ENCODE results near the gene ADAMTSL3. TPM values are rescaled to one million over a fixed set of nuclear protein-coding genes. Genes with fewer than 3 reads are reported as not detected.
"Not testable (repeated sequence)": the region's sequence is repeated elsewhere in the genome, so short reads cannot be mapped to it uniquely, and the experiment has no call there.

ADAMTSL3 gene
- total RNA-seq, 1 donor from 2014 or later: 0.17 TPM

DNA sequence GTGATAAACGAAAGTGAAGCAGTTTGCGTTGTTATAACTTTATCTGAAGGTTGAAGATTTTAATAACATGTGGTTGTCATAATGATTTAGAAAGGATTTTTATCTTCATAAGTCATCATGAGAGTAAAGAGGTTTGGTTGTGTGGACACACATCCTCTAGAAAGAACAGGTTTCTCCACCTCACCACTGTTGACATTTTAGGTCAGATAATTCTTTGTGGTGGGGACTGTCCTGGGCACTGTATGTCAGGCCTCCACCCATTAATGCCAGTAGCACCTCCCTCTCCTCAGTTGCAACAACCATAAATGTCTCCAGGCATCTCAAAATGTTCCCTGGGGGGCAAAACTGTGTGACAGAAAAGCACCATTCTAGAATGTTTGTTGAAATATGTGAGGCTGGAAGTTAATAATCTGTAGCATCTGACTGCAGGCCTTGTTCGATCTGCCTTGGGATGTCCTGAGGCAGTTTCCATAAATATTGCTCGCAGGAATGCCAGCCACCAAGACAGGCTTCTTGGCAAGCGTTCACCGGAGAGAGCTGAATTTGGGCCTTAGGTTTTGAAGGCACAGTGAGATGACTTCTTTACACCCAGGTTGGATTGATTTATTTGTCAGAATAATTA lies 100.1 kb downstream of the ADAMTSL3 start:
- no peak overlapping the region for H3K4me3 Mint-ChIP-seq (ENCODE audit: unreplicated experiment)
- TF ChIP-seq, protein P1, sequence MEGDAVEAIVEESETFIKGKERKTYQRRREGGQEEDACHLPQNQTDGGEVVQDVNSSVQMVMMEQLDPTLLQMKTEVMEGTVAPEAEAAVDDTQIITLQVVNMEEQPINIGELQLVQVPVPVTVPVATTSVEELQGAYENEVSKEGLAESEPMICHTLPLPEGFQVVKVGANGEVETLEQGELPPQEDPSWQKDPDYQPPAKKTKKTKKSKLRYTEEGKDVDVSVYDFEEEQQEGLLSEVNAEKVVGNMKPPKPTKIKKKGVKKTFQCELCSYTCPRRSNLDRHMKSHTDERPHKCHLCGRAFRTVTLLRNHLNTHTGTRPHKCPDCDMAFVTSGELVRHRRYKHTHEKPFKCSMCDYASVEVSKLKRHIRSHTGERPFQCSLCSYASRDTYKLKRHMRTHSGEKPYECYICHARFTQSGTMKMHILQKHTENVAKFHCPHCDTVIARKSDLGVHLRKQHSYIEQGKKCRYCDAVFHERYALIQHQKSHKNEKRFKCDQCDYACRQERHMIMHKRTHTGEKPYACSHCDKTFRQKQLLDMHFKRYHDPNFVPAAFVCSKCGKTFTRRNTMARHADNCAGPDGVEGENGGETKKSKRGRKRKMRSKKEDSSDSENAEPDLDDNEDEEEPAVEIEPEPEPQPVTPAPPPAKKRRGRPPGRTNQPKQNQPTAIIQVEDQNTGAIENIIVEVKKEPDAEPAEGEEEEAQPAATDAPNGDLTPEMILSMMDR (IDR thresholded peaks at IDR 0.05): no peak
- H3K9me3 Mint-ChIP-seq (ENCODE audit: low read depth): peaks cover 3% of the 10 kb centered on the region
- no peaks in the 10 kb centered on the region for H3K4me1 Mint-ChIP-seq (ENCODE audit: low read depth)
- peaks cover 4% of the 10 kb centered on the region for H3K27me3 Mint-ChIP-seq (ENCODE audit: low read depth)
- no peaks in the 10 kb centered on the region for H3K36me3 Mint-ChIP-seq (ENCODE audit: low read depth)
- no peak overlapping the region for H3K27ac Mint-ChIP-seq (ENCODE audit: unreplicated experiment)
- DNase-seq (ENCODE audit: low spot score): no peak

DNA sequence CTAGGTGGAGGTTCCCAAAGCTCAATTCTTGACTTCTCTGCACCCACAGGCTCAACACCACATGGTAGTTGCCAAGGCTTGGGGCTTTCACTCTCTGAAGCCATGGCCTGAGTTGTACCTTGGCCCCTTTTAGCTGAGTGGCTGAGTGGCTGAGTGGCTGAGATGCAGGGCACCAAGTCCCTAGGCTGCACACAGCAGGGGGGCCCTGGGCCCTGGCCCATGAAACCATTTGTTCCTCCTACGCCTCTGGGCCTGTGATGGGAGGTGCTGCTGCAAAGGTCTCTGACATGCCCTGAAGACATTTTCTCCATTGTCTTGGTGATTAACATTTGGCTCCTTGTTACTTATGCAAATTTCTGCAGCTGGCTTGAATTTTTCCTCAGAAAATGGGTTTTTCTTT lies 103.4 kb downstream of the ADAMTSL3 start:
- not testable (repeated sequence) for DNase-seq (ENCODE audit: low spot score); H3K27me3 Mint-ChIP-seq (ENCODE audit: low read depth); H3K9me3 Mint-ChIP-seq (ENCODE audit: low read depth)

DNA sequence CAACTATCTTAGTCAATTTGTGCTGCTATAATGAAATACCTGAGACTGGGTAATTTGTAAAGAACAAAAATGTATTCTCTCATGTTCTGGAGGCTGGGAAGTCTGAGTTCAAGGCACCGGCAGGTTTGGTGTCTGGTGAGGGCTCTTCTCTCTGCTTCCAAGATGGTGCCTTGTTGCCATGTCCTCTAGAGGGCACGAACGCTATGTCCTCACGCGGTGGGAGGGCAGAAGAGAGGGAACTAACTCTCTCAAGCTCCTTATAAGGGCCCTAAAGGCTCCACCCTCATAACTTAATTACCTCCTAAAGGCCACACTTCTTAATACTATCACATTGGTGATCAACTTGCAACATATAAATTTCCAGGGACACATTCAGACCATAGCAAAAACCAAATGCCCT lies 108.4 kb downstream of the ADAMTSL3 start:
- no peak for DNase-seq (ENCODE audit: low spot score)
- Mint-ChIP-seq H3K27me3 (ENCODE audit: low read depth) (no peaks in the 10 kb centered on the region), H3K4me1 (ENCODE audit: low read depth) (no peaks in the 10 kb centered on the region), H3K36me3 (ENCODE audit: low read depth) (no peaks in the 10 kb centered on the region), H3K9me3 (ENCODE audit: low read depth) (no peaks in the 10 kb centered on the region), H3K27ac (ENCODE audit: unreplicated experiment) (no peak overlapping the region), H3K4me3 (ENCODE audit: unreplicated experiment) (no peak overlapping the region)
- TF ChIP-seq, protein P1 (IDR thresholded peaks at IDR 0.05): no peak

More for the DNA sequence above, 103.4 kb downstream of the ADAMTSL3 start:
- not testable (repeated sequence) for H3K4me3 Mint-ChIP-seq (ENCODE audit: unreplicated experiment); H3K27ac Mint-ChIP-seq (ENCODE audit: unreplicated experiment); H3K36me3 Mint-ChIP-seq (ENCODE audit: low read depth); H3K4me1 Mint-ChIP-seq (ENCODE audit: low read depth)

DNA sequence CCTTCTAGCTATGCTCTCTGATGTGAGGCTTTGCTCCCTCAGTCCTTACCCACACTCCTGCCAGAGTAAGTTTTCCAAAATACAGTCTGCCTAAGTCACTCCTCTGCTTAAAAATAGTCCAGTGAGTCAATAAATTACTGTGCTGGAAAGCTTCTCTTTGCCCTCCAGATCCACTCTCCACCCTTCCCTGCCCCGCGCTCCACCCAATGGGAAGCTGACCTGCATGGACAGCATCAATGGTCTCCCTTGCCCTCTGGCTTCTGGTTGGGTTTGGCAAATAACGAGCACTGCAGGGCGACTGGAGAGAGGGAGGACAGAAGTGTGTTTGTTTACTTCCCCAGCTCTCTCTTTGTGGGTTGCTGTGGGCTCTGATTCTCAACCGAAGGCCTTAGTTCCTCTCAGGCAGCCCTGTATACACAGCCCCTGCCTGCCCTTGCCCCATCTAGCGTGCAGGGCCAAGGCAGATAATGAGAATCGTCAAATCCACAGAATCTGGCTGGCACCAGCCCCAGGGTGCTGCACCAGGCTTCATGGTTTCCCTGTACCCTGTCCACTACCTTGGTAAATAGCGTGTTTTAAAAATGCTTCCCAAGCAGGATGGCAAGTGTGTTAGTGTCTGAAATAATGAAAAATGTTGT lies 110.4 kb downstream of the ADAMTSL3 start:
- no peak for DNase-seq (ENCODE audit: low spot score)

DNA sequence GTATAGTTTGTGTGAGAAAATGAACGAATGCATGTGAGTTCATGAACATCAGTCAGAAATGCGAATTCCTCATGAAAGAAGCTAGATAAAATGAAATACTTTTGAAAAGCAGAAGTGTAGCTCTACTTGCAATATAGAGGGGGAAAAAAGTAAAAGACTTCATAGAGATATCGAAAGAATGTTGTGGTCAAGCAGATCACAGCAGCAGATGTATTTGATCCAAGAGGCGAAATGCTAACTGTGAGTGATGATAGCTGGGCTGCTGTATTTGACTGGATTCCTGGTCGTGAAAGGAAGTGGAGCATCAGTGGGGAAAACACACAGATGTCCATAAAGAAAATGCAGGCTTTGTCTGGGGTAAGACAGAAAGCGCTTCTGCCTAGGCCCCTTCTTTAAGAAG lies 112.4 kb downstream of the ADAMTSL3 start:
- TF ChIP-seq, protein P1 (IDR thresholded peaks at IDR 0.05): no peak
- DNase-seq (ENCODE audit: low spot score): no peak
- no peaks in the 10 kb centered on the region for H3K9me3 Mint-ChIP-seq (ENCODE audit: low read depth)
- H3K4me1 Mint-ChIP-seq (ENCODE audit: low read depth): peaks cover 3% of the 10 kb centered on the region
- no peak overlapping the region for H3K4me3 Mint-ChIP-seq (ENCODE audit: unreplicated experiment)
- no peaks in the 10 kb centered on the region for H3K36me3 Mint-ChIP-seq (ENCODE audit: low read depth)
- H3K27me3 Mint-ChIP-seq (ENCODE audit: low read depth): no peaks in the 10 kb centered on the region
- H3K27ac Mint-ChIP-seq (ENCODE audit: unreplicated experiment): no peak overlapping the region

More for the DNA sequence above, 110.4 kb downstream of the ADAMTSL3 start:
- Mint-ChIP-seq H3K9me3 (ENCODE audit: low read depth) (no peaks in the 10 kb centered on the region), H3K36me3 (ENCODE audit: low read depth) (no peaks in the 10 kb centered on the region), H3K4me3 (ENCODE audit: unreplicated experiment) (no peak overlapping the region), H3K27me3 (ENCODE audit: low read depth) (no peaks in the 10 kb centered on the region), H3K27ac (ENCODE audit: unreplicated experiment) (no peak overlapping the region), H3K4me1 (ENCODE audit: low read depth) (peaks cover 3% of the 10 kb centered on the region)
- TF ChIP-seq, protein P1 (IDR thresholded peaks at IDR 0.05): no peak

DNA sequence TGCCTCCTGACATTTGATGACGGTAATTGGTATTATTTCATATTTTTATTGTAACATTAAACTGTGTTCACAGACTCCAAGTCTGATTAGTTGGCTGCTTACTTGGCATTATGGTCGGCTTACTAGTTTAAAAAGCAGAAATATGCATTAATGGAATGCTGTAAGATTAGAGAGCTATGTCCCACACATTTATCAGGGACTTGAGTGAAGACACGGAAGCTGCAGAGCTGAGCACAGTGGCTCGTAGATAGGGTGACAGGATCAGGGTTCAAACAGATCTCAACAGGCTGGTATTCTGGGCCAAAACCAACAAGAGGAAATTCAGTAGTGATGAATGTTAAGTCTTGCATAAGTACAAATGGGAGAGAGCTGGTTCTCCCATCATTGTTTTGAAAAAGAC lies 113.8 kb downstream of the ADAMTSL3 start:
- Mint-ChIP-seq H3K4me3 (ENCODE audit: unreplicated experiment) (no peak overlapping the region), H3K9me3 (ENCODE audit: low read depth) (no peaks in the 10 kb centered on the region), H3K27me3 (ENCODE audit: low read depth) (no peaks in the 10 kb centered on the region), H3K27ac (ENCODE audit: unreplicated experiment) (no peak overlapping the region), H3K4me1 (ENCODE audit: low read depth) (peaks cover 3% of the 10 kb centered on the region), H3K36me3 (ENCODE audit: low read depth) (no peaks in the 10 kb centered on the region)
- DNase-seq (ENCODE audit: low spot score): no peak
- TF ChIP-seq, protein P1 (IDR thresholded peaks at IDR 0.05): no peak
